GM12875 (cell line): ENCODE results near the gene PCDH17.

ENCODE experiments used
- H3K4me3 ChIP-seq: one replicate; pipeline ENCODE4 v1.5.1; 2011; ENCODE audit warnings: low read depth, low read length, control low read depth
- TF ChIP-seq, protein P1 (sequence below): IDR thresholded peaks from 2 replicates; pipeline ENCODE4 v1.5.1; 2011; ENCODE audit warnings: low read depth, mild to moderate bottlenecking, control low read depth, inconsistent platforms, low read length, moderate library complexity, borderline replicate concordance; ENCODE audit not compliant: insufficient read depth

PCDH17 gene

GRCh38 chr13:57630661-57631595 lies 616 bp upstream of the PCDH17 start:
- TF ChIP-seq, protein P1, sequence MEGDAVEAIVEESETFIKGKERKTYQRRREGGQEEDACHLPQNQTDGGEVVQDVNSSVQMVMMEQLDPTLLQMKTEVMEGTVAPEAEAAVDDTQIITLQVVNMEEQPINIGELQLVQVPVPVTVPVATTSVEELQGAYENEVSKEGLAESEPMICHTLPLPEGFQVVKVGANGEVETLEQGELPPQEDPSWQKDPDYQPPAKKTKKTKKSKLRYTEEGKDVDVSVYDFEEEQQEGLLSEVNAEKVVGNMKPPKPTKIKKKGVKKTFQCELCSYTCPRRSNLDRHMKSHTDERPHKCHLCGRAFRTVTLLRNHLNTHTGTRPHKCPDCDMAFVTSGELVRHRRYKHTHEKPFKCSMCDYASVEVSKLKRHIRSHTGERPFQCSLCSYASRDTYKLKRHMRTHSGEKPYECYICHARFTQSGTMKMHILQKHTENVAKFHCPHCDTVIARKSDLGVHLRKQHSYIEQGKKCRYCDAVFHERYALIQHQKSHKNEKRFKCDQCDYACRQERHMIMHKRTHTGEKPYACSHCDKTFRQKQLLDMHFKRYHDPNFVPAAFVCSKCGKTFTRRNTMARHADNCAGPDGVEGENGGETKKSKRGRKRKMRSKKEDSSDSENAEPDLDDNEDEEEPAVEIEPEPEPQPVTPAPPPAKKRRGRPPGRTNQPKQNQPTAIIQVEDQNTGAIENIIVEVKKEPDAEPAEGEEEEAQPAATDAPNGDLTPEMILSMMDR = no peak
- no peak overlapping the region for H3K4me3 ChIP-seq

GRCh38 chr13:57632276-57633140 lies 964 bp downstream of the PCDH17 start:
- TF ChIP-seq, protein P1 = no peak
- no peak overlapping the region for H3K4me3 ChIP-seq

DNA sequence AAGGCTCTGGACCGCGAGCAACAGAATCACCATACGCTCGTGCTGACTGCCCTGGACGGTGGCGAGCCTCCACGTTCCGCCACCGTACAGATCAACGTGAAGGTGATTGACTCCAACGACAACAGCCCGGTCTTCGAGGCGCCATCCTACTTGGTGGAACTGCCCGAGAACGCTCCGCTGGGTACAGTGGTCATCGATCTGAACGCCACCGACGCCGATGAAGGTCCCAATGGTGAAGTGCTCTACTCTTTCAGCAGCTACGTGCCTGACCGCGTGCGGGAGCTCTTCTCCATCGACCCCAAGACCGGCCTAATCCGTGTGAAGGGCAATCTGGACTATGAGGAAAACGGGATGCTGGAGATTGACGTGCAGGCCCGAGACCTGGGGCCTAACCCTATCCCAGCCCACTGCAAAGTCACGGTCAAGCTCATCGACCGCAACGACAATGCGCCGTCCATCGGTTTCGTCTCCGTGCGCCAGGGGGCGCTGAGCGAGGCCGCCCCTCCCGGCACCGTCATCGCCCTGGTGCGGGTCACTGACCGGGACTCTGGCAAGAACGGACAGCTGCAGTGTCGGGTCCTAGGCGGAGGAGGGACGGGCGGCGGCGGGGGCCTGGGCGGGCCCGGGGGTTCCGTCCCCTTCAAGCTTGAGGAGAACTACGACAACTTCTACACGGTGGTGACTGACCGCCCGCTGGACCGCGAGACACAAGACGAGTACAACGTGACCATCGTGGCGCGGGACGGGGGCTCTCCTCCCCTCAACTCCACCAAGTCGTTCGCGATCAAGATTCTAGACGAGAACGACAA lies 1.8 kb downstream of the PCDH17 start:
- H3K4me3 ChIP-seq = no peak overlapping the region
- TF ChIP-seq, protein P1 = no peak

- H3K4me3 ChIP-seq = no peak overlapping the region
- TF ChIP-seq, protein P1 = no peak
These were observed 2.6 kb downstream of the PCDH17 start for GRCh38 chr13:57633950-57634838.

- no peak overlapping the region for H3K4me3 ChIP-seq
These were observed 3.3 kb downstream of the PCDH17 start for GRCh38 chr13:57634839-57635165.

More at GRCh38 chr13:57634839-57635165, 3.3 kb downstream of the PCDH17 start:
- TF ChIP-seq, protein P1 = no peak
